ENCODE measurements around the gene IFNL2. TPM values are rescaled to one million over a fixed set of nuclear protein-coding genes. Genes with fewer than 3 reads are reported as not detected.

Gene IFNL2
- total RNA-seq, 4 donors from 2014 or later, result not detected

GRCh38 chr19:39282021-39282420, 13.8 kb downstream of the IFNL2 start:
- no peak for TF ChIP-seq POLR2A (IDR thresholded peaks at IDR 0.05)
- TF ChIP-seq CTCF (IDR thresholded peaks at IDR 0.05), result no peak
- intact Hi-C loops (cut with DNase I; ENCODE audit: low total_unique reads), result no loop called here
- H3K4me3 ChIP-seq, result no peak overlapping the region
- no peaks in the 10 kb centered on the region for H3K36me3 ChIP-seq
- no peaks in the 10 kb centered on the region for H3K27me3 ChIP-seq
- no peaks in the 10 kb centered on the region for H3K4me1 ChIP-seq
- H3K9me3 ChIP-seq, result peaks cover 0 to 6% of the 10 kb centered on the region in 2 donors
- H3K27ac ChIP-seq, result no peak overlapping the region
- no peak for DNase-seq

GRCh38 chr19:39284032-39284431, 15.8 kb downstream of the IFNL2 start:
- intact Hi-C loops (cut with DNase I; ENCODE audit: low total_unique reads), result no loop called here
- Histone ChIP-seq H3K4me1 (no peaks in the 10 kb centered on the region), H3K36me3 (no peaks in the 10 kb centered on the region), H3K27me3 (no peaks in the 10 kb centered on the region), H3K9me3 (peaks cover 0 to 6% of the 10 kb centered on the region in 2 donors), H3K4me3 (no peak overlapping the region), H3K27ac (no peak overlapping the region)
- DNase-seq, result no peak
- no peak for TF ChIP-seq CTCF (IDR thresholded peaks at IDR 0.05)
- no peak for TF ChIP-seq POLR2A (IDR thresholded peaks at IDR 0.05)

DNA sequence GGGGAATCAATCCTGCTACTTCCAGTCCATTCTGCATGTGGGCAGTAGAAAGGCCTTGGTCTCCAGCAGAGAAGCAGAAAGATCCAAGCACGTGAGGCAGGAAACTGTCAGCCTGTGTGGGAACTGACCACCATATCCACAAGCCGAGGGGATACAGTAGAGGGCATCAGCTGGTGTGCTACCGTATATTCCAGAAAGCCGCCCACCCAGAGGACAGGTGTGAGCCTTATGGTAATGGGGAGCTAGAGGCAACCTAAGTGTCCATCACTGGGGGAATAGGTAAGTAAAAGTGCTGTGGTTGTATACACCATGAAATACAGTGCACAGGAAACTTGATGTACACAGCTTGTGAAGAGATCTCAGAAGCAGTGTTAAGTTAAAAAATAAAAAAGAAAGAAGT, 25.2 kb downstream of the IFNL2 start:
- intact Hi-C loops (cut with DNase I; ENCODE audit: low total_unique reads), result no loop called here
- Histone ChIP-seq H3K27me3 (no peaks in the 10 kb centered on the region), H3K4me1 (no peaks in the 10 kb centered on the region), H3K9me3 (no peaks in the 10 kb centered on the region), H3K36me3 (no peaks in the 10 kb centered on the region), H3K27ac (no peak overlapping the region), H3K4me3 (no peak overlapping the region)
- no peak for DNase-seq
- no peak for TF ChIP-seq POLR2A (IDR thresholded peaks at IDR 0.05)
- TF ChIP-seq CTCF (IDR thresholded peaks at IDR 0.05), result no peak

DNA sequence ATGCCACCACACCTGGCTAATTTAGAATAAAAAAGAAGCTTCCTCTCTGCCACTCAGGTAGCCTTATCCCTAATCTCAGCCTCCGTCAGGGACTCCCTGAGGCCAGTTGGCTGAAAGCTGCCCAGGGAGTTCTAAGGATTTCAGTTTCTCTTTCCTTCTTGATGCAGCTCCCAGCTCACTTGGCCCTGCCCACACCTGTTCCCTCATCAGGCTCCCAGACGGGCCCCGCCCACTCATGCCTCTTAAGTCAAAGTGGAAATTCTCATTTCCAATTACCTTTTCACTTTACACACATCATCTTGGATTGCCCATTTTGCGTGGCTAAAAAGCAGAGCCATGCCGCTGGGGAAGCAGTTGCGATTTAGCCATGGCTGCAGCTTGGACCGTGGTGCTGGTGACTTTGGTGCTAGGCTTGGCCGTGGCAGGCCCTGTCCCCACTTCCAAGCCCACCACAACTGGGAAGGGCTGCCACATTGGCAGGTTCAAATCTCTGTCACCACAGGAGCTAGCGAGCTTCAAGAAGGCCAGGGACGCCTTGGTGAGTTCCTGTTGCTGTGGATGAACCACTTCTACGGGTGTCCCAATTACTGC, 28.0 kb downstream of the IFNL2 start, which contains the start of gene IFNL1:
Gene IFNL1 (plus strand): TSS at position 353 of the 591 bp plus-strand sequence. CDS start 15 bp downstream, at position 368.
- Histone ChIP-seq H3K27ac (no peak within 1 kb of the TSS), H3K4me3 (no peak within 1 kb of the TSS), H3K27me3 (no peaks in the 10 kb centered on the region), H3K4me1 (no peaks in the 10 kb centered on the region), H3K9me3 (no peaks in the 10 kb centered on the region), H3K36me3 (no peaks in the 10 kb centered on the region)
- intact Hi-C loops (cut with DNase I; ENCODE audit: low total_unique reads), result no loop called here
- DNase-seq, result no peak
- TF ChIP-seq POLR2A (IDR thresholded peaks at IDR 0.05) (no peak), CTCF (IDR thresholded peaks at IDR 0.05) (no peak)

DNA sequence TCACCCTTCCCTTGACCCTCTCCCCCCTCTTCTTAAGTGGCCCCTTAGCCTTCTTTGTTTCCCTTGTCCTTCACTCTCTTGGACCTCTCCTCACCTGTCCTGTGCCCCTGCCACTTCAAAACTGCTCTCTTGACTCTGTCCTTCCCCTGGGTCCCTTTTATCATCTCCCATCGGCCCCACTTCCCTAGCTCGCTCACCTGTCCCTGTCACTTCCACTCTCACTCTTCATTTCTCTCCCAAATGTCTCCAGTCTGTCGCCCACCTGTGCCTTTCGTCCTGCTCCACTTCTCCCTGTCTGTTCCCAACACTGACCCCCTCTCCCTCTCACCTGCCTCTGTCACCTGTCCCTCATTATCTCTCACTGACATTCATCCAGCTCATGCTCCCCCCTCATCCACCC, 28.7 kb downstream of the IFNL2 start:
- DNase-seq, result no peak
- Histone ChIP-seq H3K36me3 (no peaks in the 10 kb centered on the region), H3K4me3 (no peak overlapping the region), H3K27ac (no peak overlapping the region), H3K27me3 (no peaks in the 10 kb centered on the region), H3K4me1 (no peaks in the 10 kb centered on the region), H3K9me3 (no peaks in the 10 kb centered on the region)
- intact Hi-C loops (cut with DNase I; ENCODE audit: low total_unique reads), result no loop called here
- TF ChIP-seq POLR2A (IDR thresholded peaks at IDR 0.05), result no peak
- no peak for TF ChIP-seq CTCF (IDR thresholded peaks at IDR 0.05)

All from uterus (tissue), 4 donors.